ENCODE data around the gene MNAT1. TPM values are rescaled to one million over a fixed set of nuclear protein-coding genes. Genes with fewer than 3 reads are reported as not detected.

The MNAT1 gene
- polyA plus RNA-seq, 3 donors from 2014 or later = 18.7 to 30.8 (median 27.7) TPM

GRCh38 chr14:60790850-60791249, 56.3 kb downstream of the MNAT1 start:
- peaks cover 0 to 2% (median 0%) of the 10 kb centered on the region in 6 donors for H3K9me3 Mint-ChIP-seq
- H3K27me3 Mint-ChIP-seq (ENCODE audit: low read depth in 3 of 3) = no peaks in the 10 kb centered on the region

GRCh38 chr14:60796434-60796833, 61.9 kb downstream of the MNAT1 start:
- Mint-ChIP-seq H3K4me3 (no peak overlapping the region), H3K27ac (no peak overlapping the region), H3K4me1 (peaks cover 3 to 9% of the 10 kb centered on the region in 2 donors), H3K9me3 (peaks cover 0 to 2% (median 0%) of the 10 kb centered on the region in 6 donors), H3K36me3 (peaks cover 12 to 32% (median 32%) of the 10 kb centered on the region in 3 donors), H3K27me3 (ENCODE audit: low read depth in 3 of 3) (no peaks in the 10 kb centered on the region)
- DNase-seq = no peak

More at GRCh38 chr14:60790850-60791249, 56.3 kb downstream of the MNAT1 start:
- Mint-ChIP-seq H3K27ac (no peak overlapping the region), H3K4me3 (no peak overlapping the region), H3K36me3 (peaks cover 4 to 9% (median 8%) of the 10 kb centered on the region in 3 donors), H3K4me1 (peaks cover 3 to 15% of the 10 kb centered on the region in 2 donors)
- no peak for DNase-seq

- Mint-ChIP-seq H3K27ac (no peak overlapping the region), H3K9me3 (no peaks in the 10 kb centered on the region)
Observed at GRCh38 chr14:60800409-60800808, 65.8 kb downstream of the MNAT1 start.

GRCh38 chr14:60803871-60804270, 69.3 kb downstream of the MNAT1 start:
- no peaks in the 10 kb centered on the region for H3K4me1 Mint-ChIP-seq
- H3K36me3 Mint-ChIP-seq = peaks cover 15 to 32% (median 29%) of the 10 kb centered on the region in 3 donors
- H3K27me3 Mint-ChIP-seq (ENCODE audit: low read depth in 3 of 3) = peaks cover 0 to 1% (median 0%) of the 10 kb centered on the region in 3 donors
- H3K9me3 Mint-ChIP-seq = no peaks in the 10 kb centered on the region
- no peak overlapping the region for H3K27ac Mint-ChIP-seq
- no peak for DNase-seq
- H3K4me3 Mint-ChIP-seq = no peak overlapping the region

More at GRCh38 chr14:60800409-60800808, 65.8 kb downstream of the MNAT1 start:
- peaks cover 0 to under 1% (median 0%) of the 10 kb centered on the region in 3 donors for H3K27me3 Mint-ChIP-seq (ENCODE audit: low read depth in 3 of 3)
- H3K4me1 Mint-ChIP-seq = no peaks in the 10 kb centered on the region
- no peak overlapping the region for H3K4me3 Mint-ChIP-seq
- peaks cover 12 to 42% (median 35%) of the 10 kb centered on the region in 3 donors for H3K36me3 Mint-ChIP-seq
- DNase-seq = no peak

- no peak for DNase-seq
- no peak overlapping the region for H3K27ac Mint-ChIP-seq
- peaks cover 7 to 24% (median 20%) of the 10 kb centered on the region in 3 donors for H3K36me3 Mint-ChIP-seq
- H3K4me3 Mint-ChIP-seq = no peak overlapping the region
- peaks cover 0 to 1% (median 0%) of the 10 kb centered on the region in 3 donors for H3K27me3 Mint-ChIP-seq (ENCODE audit: low read depth in 3 of 3)
- H3K9me3 Mint-ChIP-seq = no peaks in the 10 kb centered on the region
- no peaks in the 10 kb centered on the region for H3K4me1 Mint-ChIP-seq
Observed at GRCh38 chr14:60805841-60806430, 71.4 kb downstream of the MNAT1 start.

- Mint-ChIP-seq H3K36me3 (peaks cover 3 to 26% (median 19%) of the 10 kb centered on the region in 3 donors), H3K4me1 (no peaks in the 10 kb centered on the region), H3K27ac (no peak overlapping the region), H3K9me3 (no peaks in the 10 kb centered on the region), H3K4me3 (no peak overlapping the region), H3K27me3 (ENCODE audit: low read depth in 3 of 3) (peaks cover 0 to 1% (median 0%) of the 10 kb centered on the region in 3 donors)
- DNase-seq = no peak
Observed at GRCh38 chr14:60807247-60807646, 72.7 kb downstream of the MNAT1 start.

- no peaks in the 10 kb centered on the region for H3K4me1 Mint-ChIP-seq
- no peak overlapping the region for H3K27ac Mint-ChIP-seq
- DNase-seq = no peak
- peaks cover 0 to 1% (median 0%) of the 10 kb centered on the region in 3 donors for H3K27me3 Mint-ChIP-seq (ENCODE audit: low read depth in 3 of 3)
- H3K9me3 Mint-ChIP-seq = no peaks in the 10 kb centered on the region
- H3K36me3 Mint-ChIP-seq = peaks cover 8 to 29% (median 21%) of the 10 kb centered on the region in 3 donors
- H3K4me3 Mint-ChIP-seq = no peak overlapping the region
Observed at GRCh38 chr14:60807971-60808370, 73.4 kb downstream of the MNAT1 start.

- Mint-ChIP-seq H3K4me3 (no peak overlapping the region), H3K4me1 (no peaks in the 10 kb centered on the region), H3K27me3 (ENCODE audit: low read depth in 3 of 3) (peaks cover 0 to 2% (median 0%) of the 10 kb centered on the region in 3 donors), H3K36me3 (peaks cover 8 to 33% (median 25%) of the 10 kb centered on the region in 3 donors), H3K27ac (peak overlapping the region in 1 of 6 donors; percentile 75), H3K9me3 (no peaks in the 10 kb centered on the region)
- DNase-seq = no peak
Observed at GRCh38 chr14:60812987-60813386, 78.4 kb downstream of the MNAT1 start.

GRCh38 chr14:60815371-60815770, 80.8 kb downstream of the MNAT1 start:
- Mint-ChIP-seq H3K9me3 (no peaks in the 10 kb centered on the region), H3K27ac (no peak overlapping the region), H3K4me3 (no peak overlapping the region), H3K4me1 (no peaks in the 10 kb centered on the region), H3K36me3 (peaks cover 8 to 30% (median 29%) of the 10 kb centered on the region in 3 donors), H3K27me3 (ENCODE audit: low read depth in 3 of 3) (peaks cover 0 to 2% (median 0%) of the 10 kb centered on the region in 3 donors)
- no peak for DNase-seq

- no peaks in the 10 kb centered on the region for H3K9me3 Mint-ChIP-seq
- peaks cover 8 to 33% (median 23%) of the 10 kb centered on the region in 3 donors for H3K36me3 Mint-ChIP-seq
- H3K27me3 Mint-ChIP-seq (ENCODE audit: low read depth in 3 of 3) = peaks cover 0 to 2% (median 0%) of the 10 kb centered on the region in 3 donors
- no peak for DNase-seq
- H3K4me1 Mint-ChIP-seq = no peaks in the 10 kb centered on the region
- H3K27ac Mint-ChIP-seq = no peak overlapping the region
- H3K4me3 Mint-ChIP-seq = no peak overlapping the region
Observed at GRCh38 chr14:60817113-60817512, 82.6 kb downstream of the MNAT1 start.

- DNase-seq = no peak
- H3K36me3 Mint-ChIP-seq = peaks cover 3 to 31% (median 14%) of the 10 kb centered on the region in 3 donors
- H3K27me3 Mint-ChIP-seq (ENCODE audit: low read depth in 3 of 3) = peaks cover 0 to 1% (median 0%) of the 10 kb centered on the region in 3 donors
- no peaks in the 10 kb centered on the region for H3K4me1 Mint-ChIP-seq
- H3K9me3 Mint-ChIP-seq = no peaks in the 10 kb centered on the region
- no peak overlapping the region for H3K27ac Mint-ChIP-seq
- no peak overlapping the region for H3K4me3 Mint-ChIP-seq
Observed at GRCh38 chr14:60819575-60819974, 85.0 kb downstream of the MNAT1 start.

- no peak for DNase-seq
- no peak overlapping the region for H3K4me3 Mint-ChIP-seq
- H3K27me3 Mint-ChIP-seq (ENCODE audit: low read depth in 3 of 3) = peaks cover 0 to 3% (median 3%) of the 10 kb centered on the region in 3 donors
- H3K4me1 Mint-ChIP-seq = no peaks in the 10 kb centered on the region
- peaks cover 27 to 48% (median 41%) of the 10 kb centered on the region in 3 donors for H3K36me3 Mint-ChIP-seq
- no peak overlapping the region for H3K27ac Mint-ChIP-seq
- peaks cover 0 to 1% (median 0%) of the 10 kb centered on the region in 6 donors for H3K9me3 Mint-ChIP-seq
Observed at GRCh38 chr14:60838601-60839000, 104.0 kb downstream of the MNAT1 start.

GRCh38 chr14:60839057-60839456, 104.5 kb downstream of the MNAT1 start:
- Mint-ChIP-seq H3K9me3 (peaks cover 0 to 1% (median 0%) of the 10 kb centered on the region in 6 donors), H3K36me3 (peaks cover 26 to 51% (median 39%) of the 10 kb centered on the region in 3 donors), H3K4me3 (no peak overlapping the region), H3K27ac (no peak overlapping the region), H3K27me3 (ENCODE audit: low read depth in 3 of 3) (peaks cover 0 to 3% (median 3%) of the 10 kb centered on the region in 3 donors), H3K4me1 (no peaks in the 10 kb centered on the region)
- no peak for DNase-seq

GRCh38 chr14:60839657-60840056, 105.1 kb downstream of the MNAT1 start:
- Mint-ChIP-seq H3K27ac (no peak overlapping the region), H3K36me3 (peaks cover 24 to 51% (median 35%) of the 10 kb centered on the region in 3 donors), H3K27me3 (ENCODE audit: low read depth in 3 of 3) (peaks cover 0 to 3% (median 3%) of the 10 kb centered on the region in 3 donors), H3K9me3 (peaks cover 0 to 1% (median 0%) of the 10 kb centered on the region in 6 donors), H3K4me3 (no peak overlapping the region), H3K4me1 (no peaks in the 10 kb centered on the region)
- no peak for DNase-seq

All from immature natural killer cell (primary cell).